Ishikawa (cell line): ENCODE measurements around the gene AFF2.

Experiments used
- CEBPB ChIP-seq: IDR thresholded peaks from 2 replicates; pipeline ENCODE4 v1.6.1; 2012
- CREB1 ChIP-seq: IDR thresholded peaks from 2 replicates; pipeline ENCODE4 v1.6.1; 2012; ENCODE audit warnings: low read depth
- EGR1 ChIP-seq: IDR thresholded peaks from 2 replicates; pipeline ENCODE4 v1.6.1; 2012
- EP300 ChIP-seq: IDR thresholded peaks from 2 replicates; pipeline ENCODE4 v1.6.1; 2012; ENCODE audit warnings: borderline replicate concordance
- NFIC ChIP-seq: IDR thresholded peaks from 2 replicates; pipeline ENCODE4 v1.6.1; 2012
- RAD21 ChIP-seq: IDR thresholded peaks from 2 replicates; pipeline ENCODE4 v1.6.1; 2012; ENCODE audit warnings: low read depth
- REST ChIP-seq: IDR thresholded peaks from 2 replicates; pipeline ENCODE4 v1.6.1; 2012; ENCODE audit warnings: low read depth, mild to moderate bottlenecking
- YY1 ChIP-seq: IDR thresholded peaks from 2 replicates; pipeline ENCODE4 v1.6.1; 2012; ENCODE audit warnings: low read depth
- TF ChIP-seq, protein P1 (sequence below): IDR thresholded peaks from 2 replicates; pipeline ENCODE4 v1.6.1; 2012

DNA sequence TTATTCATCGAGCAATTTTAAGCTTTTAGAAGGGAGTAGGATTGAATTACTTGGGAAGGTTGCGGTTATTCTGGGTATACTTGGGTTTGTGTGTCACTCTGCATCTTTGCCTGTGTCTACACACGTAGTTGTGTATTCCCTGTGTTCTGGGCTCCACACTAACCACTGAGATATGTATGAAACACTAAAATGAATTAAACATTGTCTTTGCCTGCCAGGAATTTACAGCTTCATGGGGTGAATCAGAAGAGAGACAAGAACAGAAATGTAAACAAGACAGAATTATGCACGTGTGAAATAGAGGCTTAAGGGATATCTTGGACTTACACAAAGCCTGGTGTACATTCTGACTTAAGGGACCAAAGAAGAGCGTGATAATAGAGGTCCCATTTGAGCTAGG, 228.5 kb downstream of the AFF2 start:
- TF ChIP-seq NFIC: no peak
- TF ChIP-seq RAD21: no peak
- TF ChIP-seq REST: no peak
- TF ChIP-seq EP300: no peak
- TF ChIP-seq, protein P1, sequence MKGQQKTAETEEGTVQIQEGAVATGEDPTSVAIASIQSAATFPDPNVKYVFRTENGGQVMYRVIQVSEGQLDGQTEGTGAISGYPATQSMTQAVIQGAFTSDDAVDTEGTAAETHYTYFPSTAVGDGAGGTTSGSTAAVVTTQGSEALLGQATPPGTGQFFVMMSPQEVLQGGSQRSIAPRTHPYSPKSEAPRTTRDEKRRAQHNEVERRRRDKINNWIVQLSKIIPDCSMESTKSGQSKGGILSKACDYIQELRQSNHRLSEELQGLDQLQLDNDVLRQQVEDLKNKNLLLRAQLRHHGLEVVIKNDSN: no peak
- no peak for TF ChIP-seq EGR1
- TF ChIP-seq CREB1: no peak
- no peak for TF ChIP-seq CEBPB
- no peak for TF ChIP-seq YY1
